ENCODE results near the gene SUCNR1. TPM values are rescaled to one million over a fixed set of nuclear protein-coding genes. Genes with fewer than 3 reads are reported as not detected.

The SUCNR1 gene
- not detected in 2 replicates for total RNA-seq

GRCh38 chr3:151873398-151873797 is at the start of gene SUCNR1:
TSS of gene SUCNR1 (plus strand) at chr3:151873643. CDS start at chr3:151879893, 6,250 bp downstream.

Other genes with a start within 250 kb of the SUCNR1 start
- not detected in 2 replicates for gene AADACL2, start 139.7 kb upstream of the SUCNR1 start, total RNA-seq
- gene AADAC, start 59.5 kb upstream of the SUCNR1 start, total RNA-seq: not detected in 2 replicates

Measured in tracheal epithelial cell (primary cell).